K562 (cell line): ENCODE measurements around the gene SCGB1D1. TPM values are rescaled to one million over a fixed set of nuclear protein-coding genes. Genes with fewer than 3 reads are reported as not detected.

Experiments used
- BRCA1 ChIP-seq, 2 experiments: fragments of 450-650 bp in 1 of 2; sonication (generic) in 1 of 2; formaldehyde crosslinking in 1 of 2; IDR thresholded peaks; 2 replicates each; pipeline versions ENCODE4 v1.5.0 to v1.6.1; 2017 to 2020; ENCODE audit warnings: mild to moderate bottlenecking in 1 of 2, missing genetic modification reagents in 1 of 2
- ETV1 ChIP-seq: fragments of 450-650 bp; conservative IDR thresholded peaks from 2 replicates; pipeline ENCODE4 v1.6.1; 2016; ENCODE audit warnings: missing genetic modification characterization, control low read depth, low read depth, missing compliant biosample characterization
- HDAC8 ChIP-seq: fragments of 450-650 bp; IDR thresholded peaks from 2 replicates; pipeline ENCODE4 v1.6.1; 2016; ENCODE audit warnings: mild to moderate bottlenecking, missing genetic modification characterization, moderate library complexity, missing compliant biosample characterization
- HDGF ChIP-seq: fragments of 450-650 bp; IDR thresholded peaks from 2 replicates; pipeline ENCODE4 v1.6.1; 2016
- JUND ChIP-seq, 2 experiments: IDR thresholded peaks; 2 replicates in 1 of 2; 3 replicates in 1 of 2; pipeline ENCODE4 v1.6.1; 2011; ENCODE audit warnings: borderline replicate concordance in 2 of 2, low read depth in 2 of 2, low read length in 2 of 2, improper control_type of control experiment in 1 of 2, missing biosample characterization in 1 of 2, missing genetic modification characterization in 1 of 2, missing genetic modification reagents in 1 of 2
- KDM4B ChIP-seq, 2 experiments: fragments of 450-650 bp in 1 of 2; sonication (generic) in 1 of 2; IDR thresholded peaks; 2 replicates each; pipeline ENCODE4 v1.6.1; 2016 to 2017; ENCODE audit warnings: borderline replicate concordance in 2 of 2, antibody characterized with exemption in 1 of 2, low read depth in 1 of 2, mild to moderate bottlenecking in 1 of 2
- NR1H2 ChIP-seq: sonication (generic); formaldehyde crosslinking; IDR thresholded peaks from 2 replicates; pipeline ENCODE4 v1.4.0; 2020; ENCODE audit warnings: mild to moderate bottlenecking, missing genetic modification reagents
- NR2F6 ChIP-seq: fragments of 450-650 bp; formaldehyde crosslinking; IDR thresholded peaks from 2 replicates; pipeline ENCODE4 v1.4.0; 2020; ENCODE audit warnings: mild to moderate bottlenecking
- NR3C1 ChIP-seq: sonication (generic); formaldehyde crosslinking; IDR thresholded peaks from 2 replicates; pipeline ENCODE4 v1.8.1; 2022; ENCODE audit warnings: missing genetic modification reagents
- RFX7 ChIP-seq: fragments of 250-450 bp; sonication (Bioruptor Pico); IDR thresholded peaks from 2 replicates; pipeline ENCODE4 v1.5.1; 2021; ENCODE audit warnings: mild to moderate bottlenecking
- U2AF2 ChIP-seq: fragments of 200-400 bp; formaldehyde crosslinking; optimal IDR thresholded peaks from 2 replicates; pipeline ENCODE3; 2017; ENCODE audit warnings: low read depth, mild to moderate bottlenecking, low read length
- ZKSCAN3 ChIP-seq: fragments of 250-450 bp; sonication (Bioruptor Pico); IDR thresholded peaks from 2 replicates; pipeline ENCODE4 v1.4.0; 2020
- ZNF217 ChIP-seq: sonication (generic); formaldehyde crosslinking; IDR thresholded peaks from 2 replicates; pipeline ENCODE4 v1.8.0; 2022; ENCODE audit warnings: mild to moderate bottlenecking, missing genetic modification reagents
- ZNF41 ChIP-seq: fragments of 250-450 bp; sonication (Bioruptor Pico); conservative IDR thresholded peaks from 2 replicates; pipeline ENCODE4 v1.4.0; 2020; ENCODE audit warnings: mild to moderate bottlenecking
- polyA plus RNA-seq, 8 experiments: library from polyadenylated mRNA; depleted of rRNA in 4 of 8; stranded (reverse) in 5 of 8; unstranded in 3 of 8; fragments of >200 nt; fragmentation: Nextera tagmentation in 2 of 8; fragmentation: Illumina TruSeq in 1 of 8; extraction: Ambion mirVana in 2 of 8; extraction: Trizol in 1 of 8; gene quantifications; 2 replicates each; pipeline versions ENCODE4 v1.2.1 to v1.2.3, GENCODE V29; 2011 to 2014; ENCODE audit warnings: inconsistent platforms in 1 of 8, missing spikeins in 1 of 8
- total RNA-seq, 7 experiments: library from RNA; depleted of rRNA in 6 of 7; stranded (reverse); fragments of >200 nt in 6 of 7; fragmentation: Illumina TruSeq in 2 of 7; extraction: Trizol in 2 of 7; gene quantifications; 2 replicates each; pipeline versions ENCODE4 v1.2.1 to v1.2.3, GENCODE V29; 2011 to 2021; ENCODE audit warnings: low replicate concordance in 1 of 7
- TF ChIP-seq, protein P1 (sequence below): sonication (generic); formaldehyde crosslinking; IDR thresholded peaks from 2 replicates; pipeline ENCODE4 v1.8.0; 2022; ENCODE audit warnings: mild to moderate bottlenecking, missing genetic modification reagents

The SCGB1D1 gene
- total and polyA plus RNA-seq, 9 of the 15 experiments (the other 6 are each of a cell fraction or from before 2014, with no cell fraction given) = not detected

DNA sequence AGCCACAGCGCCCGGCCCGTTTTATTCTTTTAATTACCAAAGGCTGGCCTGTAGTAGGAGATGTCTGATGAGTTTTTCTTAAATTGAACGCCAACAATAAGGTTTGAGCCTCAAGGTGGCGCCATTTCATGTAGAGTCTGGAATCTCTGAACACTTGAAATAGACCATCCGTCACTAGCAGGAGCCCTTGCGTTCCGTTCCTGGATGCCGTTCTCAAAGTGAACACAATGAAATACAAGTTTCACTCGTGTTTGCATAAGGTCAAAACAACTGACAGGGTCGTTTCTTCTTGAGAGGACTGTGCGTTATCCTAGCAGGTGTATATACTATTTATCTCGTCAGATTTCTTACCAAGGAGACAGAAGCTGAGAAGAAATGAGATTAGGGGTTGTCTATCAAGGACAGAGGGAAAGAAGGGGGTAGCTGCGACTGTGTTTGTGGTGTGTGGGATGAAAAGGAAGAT lies 18.7 kb upstream of the SCGB1D1 start (continued):
- TF ChIP-seq KDM4B (IDR thresholded peaks at IDR 0.05; ENCODE audit: borderline replicate concordance in 2 of 2, low read depth in 1 of 2) = no peak
- TF ChIP-seq, protein P1, sequence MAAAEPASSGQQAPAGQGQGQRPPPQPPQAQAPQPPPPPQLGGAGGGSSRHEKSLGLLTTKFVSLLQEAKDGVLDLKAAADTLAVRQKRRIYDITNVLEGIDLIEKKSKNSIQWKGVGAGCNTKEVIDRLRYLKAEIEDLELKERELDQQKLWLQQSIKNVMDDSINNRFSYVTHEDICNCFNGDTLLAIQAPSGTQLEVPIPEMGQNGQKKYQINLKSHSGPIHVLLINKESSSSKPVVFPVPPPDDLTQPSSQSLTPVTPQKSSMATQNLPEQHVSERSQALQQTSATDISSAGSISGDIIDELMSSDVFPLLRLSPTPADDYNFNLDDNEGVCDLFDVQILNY = no peak
- no peak for TF ChIP-seq U2AF2
- no peak for TF ChIP-seq ZNF217
- TF ChIP-seq JUND (IDR thresholded peaks at IDR 0.05; ENCODE audit: borderline replicate concordance, low read depth, low read length) = peak; percentile 38; the same call in 1 of the 2 replicates
- no peak; the same call in 2 of the 3 replicates for TF ChIP-seq JUND (tag; IDR thresholded peaks at IDR 0.05; ENCODE audit: borderline replicate concordance, low read depth, low read length)
- TF ChIP-seq HDAC8 (tag) = no peak
- TF ChIP-seq NR3C1 (CRISPR knock-in tag) = no peak
- no peak for TF ChIP-seq NR2F6
- no peak for TF ChIP-seq NR1H2
- TF ChIP-seq ZKSCAN3 = no peak
- no peak for TF ChIP-seq BRCA1 (IDR thresholded peaks at IDR 0.05)
- no peak for TF ChIP-seq BRCA1 (CRISPR knock-in tag; IDR thresholded peaks at IDR 0.05)
- TF ChIP-seq ETV1 = no peak
- TF ChIP-seq HDGF = no peak
- TF ChIP-seq ZNF41 (CRISPR knock-in tag) = no peak
- no peak for TF ChIP-seq RFX7
